Ureter (tissue), 1 donor: ENCODE results near the gene LRRC71. TPM values are rescaled to one million over a fixed set of nuclear protein-coding genes. Genes with fewer than 3 reads are reported as not detected.

Source experiments
- DNase-seq: peaks from one replicate; pipeline ENCODE4 v3.0.0-alpha.2; 2020; ENCODE audit warnings: low spot score
- total RNA-seq: library from RNA; stranded (reverse); gene quantifications from one replicate; pipeline ENCODE4 v1.2.4, GENCODE V29; 2023
- donor health status: DM: yes; HTN: yes; CAD: no.

LRRC71 gene
- total RNA-seq, 1 donor from 2014 or later, result not detected

- DNase-seq, result no peak
These were observed 15.3 kb upstream of the LRRC71 start for GRCh38 chr1:156905176-156905575.

- no peak for DNase-seq
These were observed 14.8 kb upstream of the LRRC71 start for GRCh38 chr1:156905651-156906050.

- DNase-seq, result no peak
These were observed 14.1 kb upstream of the LRRC71 start for GRCh38 chr1:156906206-156906906.

GRCh38 chr1:156908541-156908940 lies 11.9 kb upstream of the LRRC71 start:
- DNase-seq, result no peak

- DNase-seq, result no peak
These were observed 11.5 kb upstream of the LRRC71 start for GRCh38 chr1:156908955-156909354.

GRCh38 chr1:156909671-156910070 lies 10.8 kb upstream of the LRRC71 start:
- DNase-seq, result no peak

GRCh38 chr1:156910309-156910782 lies 10.1 kb upstream of the LRRC71 start:
- DNase-seq, result no peak

- no peak for DNase-seq
These were observed 8.7 kb upstream of the LRRC71 start for GRCh38 chr1:156911577-156912298.

- no peak for DNase-seq
These were observed 8.1 kb upstream of the LRRC71 start for GRCh38 chr1:156912310-156912709.

GRCh38 chr1:156912861-156913808 lies 7.3 kb upstream of the LRRC71 start:
- no peak for DNase-seq

GRCh38 chr1:156913809-156914387 lies 6.5 kb upstream of the LRRC71 start:
- no peak for DNase-seq

- DNase-seq, result no peak
These were observed 6.0 kb upstream of the LRRC71 start for GRCh38 chr1:156914440-156914856.

- no peak for DNase-seq
These were observed 659 bp downstream of the LRRC71 start for GRCh38 chr1:156921053-156921529.

- no peak for DNase-seq
These were observed 2.7 kb downstream of the LRRC71 start for GRCh38 chr1:156922986-156923669.

GRCh38 chr1:156923670-156924477 lies 3.4 kb downstream of the LRRC71 start:
- no peak for DNase-seq

GRCh38 chr1:156924478-156925153 lies 4.2 kb downstream of the LRRC71 start:
- DNase-seq, result no peak

GRCh38 chr1:156925154-156926010 lies 5.0 kb downstream of the LRRC71 start:
- no peak for DNase-seq

GRCh38 chr1:156926175-156926574 lies 5.7 kb downstream of the LRRC71 start:
- no peak for DNase-seq
